ENCODE results near the gene MAD1L1. TPM values are rescaled to one million over a fixed set of nuclear protein-coding genes. Genes with fewer than 3 reads are reported as not detected.

MAD1L1 gene
- total RNA-seq, 1 experiment from 2014 or later = 43.8 TPM

DNA sequence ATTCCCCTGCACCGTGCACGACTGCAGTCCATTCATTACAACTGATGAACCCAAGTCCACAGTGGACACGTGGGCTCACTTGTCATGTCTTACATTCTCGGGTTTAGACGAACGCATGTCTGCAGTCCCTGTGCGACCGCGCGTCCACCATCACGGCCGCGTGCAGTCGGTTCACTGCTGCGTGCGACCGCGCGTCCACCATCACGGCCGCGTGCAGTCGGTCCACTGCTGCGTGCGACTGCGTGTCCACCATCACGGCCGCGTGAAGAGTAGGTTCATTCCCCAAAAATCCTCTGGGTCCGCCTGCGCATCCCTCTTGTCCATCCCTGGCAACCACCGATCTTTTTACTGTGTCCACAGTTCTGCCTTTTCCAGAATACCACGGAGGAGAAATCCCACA lies 100.5 kb downstream of the MAD1L1 start:
- H3K27me3 Mint-ChIP-seq (ENCODE audit: low read depth) = no peaks in the 10 kb centered on the region
- ATAC-seq = no peak
- ChIA-PET POLR2A (no interaction called here), CTCF (interaction anchor here (0.6 kb wide), 1 partner anchor 79 kb away, joined by 3 read pairs; no protein-coding TSS in a partner anchor)
- H3K36me3 Mint-ChIP-seq = peaks cover 26% of the 10 kb centered on the region
- H3K4me3 Mint-ChIP-seq = no peak overlapping the region
- H3K9me3 Mint-ChIP-seq = peaks cover 5% of the 10 kb centered on the region
- no peak for DNase-seq (ENCODE audit: low spot score)
- TF ChIP-seq ATF1 (CRISPR knock-in tag; IDR thresholded peaks at IDR 0.05) = no peak
- TF ChIP-seq ZNF121 (CRISPR knock-in tag; IDR thresholded peaks at IDR 0.05) = no peak
- no peak for TF ChIP-seq NFATC4 (CRISPR knock-in tag; IDR thresholded peaks at IDR 0.05)
- TF ChIP-seq, protein P1, sequence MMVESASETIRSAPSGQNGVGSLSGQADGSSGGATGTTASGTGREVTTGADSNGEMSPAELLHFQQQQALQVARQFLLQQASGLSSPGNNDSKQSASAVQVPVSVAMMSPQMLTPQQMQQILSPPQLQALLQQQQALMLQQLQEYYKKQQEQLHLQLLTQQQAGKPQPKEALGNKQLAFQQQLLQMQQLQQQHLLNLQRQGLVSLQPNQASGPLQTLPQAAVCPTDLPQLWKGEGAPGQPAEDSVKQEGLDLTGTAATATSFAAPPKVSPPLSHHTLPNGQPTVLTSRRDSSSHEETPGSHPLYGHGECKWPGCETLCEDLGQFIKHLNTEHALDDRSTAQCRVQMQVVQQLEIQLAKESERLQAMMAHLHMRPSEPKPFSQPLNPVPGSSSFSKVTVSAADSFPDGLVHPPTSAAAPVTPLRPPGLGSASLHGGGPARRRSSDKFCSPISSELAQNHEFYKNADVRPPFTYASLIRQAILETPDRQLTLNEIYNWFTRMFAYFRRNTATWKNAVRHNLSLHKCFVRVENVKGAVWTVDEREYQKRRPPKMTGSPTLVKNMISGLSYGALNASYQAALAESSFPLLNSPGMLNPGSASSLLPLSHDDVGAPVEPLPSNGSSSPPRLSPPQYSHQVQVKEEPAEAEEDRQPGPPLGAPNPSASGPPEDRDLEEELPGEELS (CRISPR knock-in tag; IDR thresholded peaks at IDR 0.05) = no peak
- TF ChIP-seq, protein P2, sequence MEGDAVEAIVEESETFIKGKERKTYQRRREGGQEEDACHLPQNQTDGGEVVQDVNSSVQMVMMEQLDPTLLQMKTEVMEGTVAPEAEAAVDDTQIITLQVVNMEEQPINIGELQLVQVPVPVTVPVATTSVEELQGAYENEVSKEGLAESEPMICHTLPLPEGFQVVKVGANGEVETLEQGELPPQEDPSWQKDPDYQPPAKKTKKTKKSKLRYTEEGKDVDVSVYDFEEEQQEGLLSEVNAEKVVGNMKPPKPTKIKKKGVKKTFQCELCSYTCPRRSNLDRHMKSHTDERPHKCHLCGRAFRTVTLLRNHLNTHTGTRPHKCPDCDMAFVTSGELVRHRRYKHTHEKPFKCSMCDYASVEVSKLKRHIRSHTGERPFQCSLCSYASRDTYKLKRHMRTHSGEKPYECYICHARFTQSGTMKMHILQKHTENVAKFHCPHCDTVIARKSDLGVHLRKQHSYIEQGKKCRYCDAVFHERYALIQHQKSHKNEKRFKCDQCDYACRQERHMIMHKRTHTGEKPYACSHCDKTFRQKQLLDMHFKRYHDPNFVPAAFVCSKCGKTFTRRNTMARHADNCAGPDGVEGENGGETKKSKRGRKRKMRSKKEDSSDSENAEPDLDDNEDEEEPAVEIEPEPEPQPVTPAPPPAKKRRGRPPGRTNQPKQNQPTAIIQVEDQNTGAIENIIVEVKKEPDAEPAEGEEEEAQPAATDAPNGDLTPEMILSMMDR (IDR thresholded peaks at IDR 0.05) = no peak
- TF ChIP-seq, protein P3, sequence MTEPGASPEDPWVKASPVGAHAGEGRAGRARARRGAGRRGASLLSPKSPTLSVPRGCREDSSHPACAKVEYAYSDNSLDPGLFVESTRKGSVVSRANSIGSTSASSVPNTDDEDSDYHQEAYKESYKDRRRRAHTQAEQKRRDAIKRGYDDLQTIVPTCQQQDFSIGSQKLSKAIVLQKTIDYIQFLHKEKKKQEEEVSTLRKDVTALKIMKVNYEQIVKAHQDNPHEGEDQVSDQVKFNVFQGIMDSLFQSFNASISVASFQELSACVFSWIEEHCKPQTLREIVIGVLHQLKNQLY (CRISPR knock-in tag; IDR thresholded peaks at IDR 0.05) = no peak
- TF ChIP-seq, protein P4, sequence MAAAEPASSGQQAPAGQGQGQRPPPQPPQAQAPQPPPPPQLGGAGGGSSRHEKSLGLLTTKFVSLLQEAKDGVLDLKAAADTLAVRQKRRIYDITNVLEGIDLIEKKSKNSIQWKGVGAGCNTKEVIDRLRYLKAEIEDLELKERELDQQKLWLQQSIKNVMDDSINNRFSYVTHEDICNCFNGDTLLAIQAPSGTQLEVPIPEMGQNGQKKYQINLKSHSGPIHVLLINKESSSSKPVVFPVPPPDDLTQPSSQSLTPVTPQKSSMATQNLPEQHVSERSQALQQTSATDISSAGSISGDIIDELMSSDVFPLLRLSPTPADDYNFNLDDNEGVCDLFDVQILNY (CRISPR knock-in tag; IDR thresholded peaks at IDR 0.05) = no peak
- no peak for TF ChIP-seq ZNF263 (CRISPR knock-in tag; IDR thresholded peaks at IDR 0.05; ENCODE audit: low read depth)
- TF ChIP-seq KAT7 (CRISPR knock-in tag; IDR thresholded peaks at IDR 0.05; ENCODE audit: borderline replicate concordance) = no peak
- no peak for TF ChIP-seq ESRRA (CRISPR knock-in tag; IDR thresholded peaks at IDR 0.05; ENCODE audit: borderline replicate concordance)
- TF ChIP-seq, protein P5, sequence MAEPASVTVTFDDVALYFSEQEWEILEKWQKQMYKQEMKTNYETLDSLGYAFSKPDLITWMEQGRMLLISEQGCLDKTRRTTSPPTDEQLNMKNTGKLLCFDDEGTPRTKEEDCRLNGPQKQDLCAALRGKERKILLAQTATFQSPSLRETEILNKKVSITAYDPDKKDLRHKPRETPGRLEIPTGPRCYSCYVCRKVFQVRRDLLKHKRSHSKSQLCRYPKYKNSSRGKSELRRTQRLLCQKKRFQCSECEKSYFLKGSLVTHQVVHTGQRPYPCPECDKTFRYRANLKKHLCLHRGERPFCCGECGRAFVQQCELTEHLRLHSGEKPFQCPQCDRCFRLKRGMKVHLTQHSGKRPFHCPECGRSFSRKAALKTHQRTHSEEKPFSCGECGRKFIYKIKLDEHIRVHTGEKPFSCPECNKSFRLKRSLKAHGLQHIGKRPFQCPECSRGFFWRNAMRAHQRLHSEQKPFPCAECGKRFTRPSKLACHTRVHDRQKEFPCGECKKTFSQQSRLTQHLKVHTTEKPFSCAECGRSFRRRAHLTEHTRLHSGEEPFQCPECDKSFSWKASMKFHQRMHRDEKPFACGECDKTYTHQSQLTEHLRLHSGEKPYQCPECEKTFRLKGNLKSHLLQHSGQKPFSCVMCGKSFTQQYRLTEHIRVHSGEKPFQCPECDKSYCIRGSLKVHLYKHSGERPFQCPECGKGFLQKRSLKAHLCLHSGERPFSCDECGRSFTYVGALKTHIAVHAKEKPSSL (CRISPR knock-in tag; conservative IDR thresholded peaks at IDR 0.05) = no peak
- TF ChIP-seq, protein P6, sequence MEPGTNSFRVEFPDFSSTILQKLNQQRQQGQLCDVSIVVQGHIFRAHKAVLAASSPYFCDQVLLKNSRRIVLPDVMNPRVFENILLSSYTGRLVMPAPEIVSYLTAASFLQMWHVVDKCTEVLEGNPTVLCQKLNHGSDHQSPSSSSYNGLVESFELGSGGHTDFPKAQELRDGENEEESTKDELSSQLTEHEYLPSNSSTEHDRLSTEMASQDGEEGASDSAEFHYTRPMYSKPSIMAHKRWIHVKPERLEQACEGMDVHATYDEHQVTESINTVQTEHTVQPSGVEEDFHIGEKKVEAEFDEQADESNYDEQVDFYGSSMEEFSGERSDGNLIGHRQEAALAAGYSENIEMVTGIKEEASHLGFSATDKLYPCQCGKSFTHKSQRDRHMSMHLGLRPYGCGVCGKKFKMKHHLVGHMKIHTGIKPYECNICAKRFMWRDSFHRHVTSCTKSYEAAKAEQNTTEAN (CRISPR knock-in tag; IDR thresholded peaks at IDR 0.05) = no peak
- TF ChIP-seq GABPB1 (CRISPR knock-in tag; IDR thresholded peaks at IDR 0.05) = no peak
- no peak for TF ChIP-seq OVOL2 (CRISPR knock-in tag; IDR thresholded peaks at IDR 0.05; ENCODE audit: borderline replicate concordance)
- TF ChIP-seq, protein P7, sequence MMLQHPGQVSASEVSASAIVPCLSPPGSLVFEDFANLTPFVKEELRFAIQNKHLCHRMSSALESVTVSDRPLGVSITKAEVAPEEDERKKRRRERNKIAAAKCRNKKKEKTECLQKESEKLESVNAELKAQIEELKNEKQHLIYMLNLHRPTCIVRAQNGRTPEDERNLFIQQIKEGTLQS (CRISPR knock-in tag; conservative IDR thresholded peaks at IDR 0.05) = no peak
- TF ChIP-seq RORB (CRISPR knock-in tag; IDR thresholded peaks at IDR 0.05) = no peak
- no peak for TF ChIP-seq IRF2 (CRISPR knock-in tag; IDR thresholded peaks at IDR 0.05; ENCODE audit: borderline replicate concordance, low read depth)
- H3K4me1 Mint-ChIP-seq = no peaks in the 10 kb centered on the region
- peak overlapping the region; percentile 73 for H3K27ac Mint-ChIP-seq
